Left renal cortex interstitium (tissue), 4 donors: ENCODE measurements around the gene KPNA5. TPM values are rescaled to one million over a fixed set of nuclear protein-coding genes. Genes with fewer than 3 reads are reported as not detected.
"Not testable (repeated sequence)": the region's sequence is repeated elsewhere in the genome, so short reads cannot be mapped to it uniquely, and the experiment has no call there.

Experiments used
- DNase-seq, 4 donors: peaks; one replicate each; pipeline ENCODE4 v3.0.0-alpha.2; 2013; ENCODE audit warnings: low read depth in 4 of 4, low spot score in 2 of 4, missing footprints in 1 of 4
- polyA plus RNA-seq, 4 donors: library from polyadenylated mRNA; unstranded; fragments of 120-200 nt; gene quantifications; one replicate each; pipeline ENCODE4 v1.2.1, GENCODE V29; 2013; ENCODE audit not compliant: insufficient read length in 4 of 4

KPNA5 gene
- polyA plus RNA-seq, 4 donors: 18.6 to 22.2 (median 20.7) TPM

DNA sequence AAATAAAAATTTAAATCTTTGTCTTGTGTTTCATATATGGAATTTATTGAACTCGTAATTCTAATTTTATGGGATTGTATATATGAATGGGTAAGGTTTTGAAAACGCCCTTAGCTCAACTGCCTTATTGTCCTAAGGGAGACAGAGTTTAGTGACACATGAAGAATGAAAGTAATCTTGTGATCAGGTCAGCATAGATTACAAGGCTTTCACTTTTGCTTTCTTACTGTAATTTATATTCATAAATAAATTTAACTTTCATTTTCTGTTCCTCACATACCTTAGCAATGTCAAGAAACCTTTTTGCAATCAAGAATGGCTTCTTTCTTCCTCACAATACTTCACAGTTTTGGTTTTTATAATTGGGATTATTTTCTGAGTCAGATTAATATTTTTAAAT is 14.4 kb downstream of the KPNA5 start:
- no peak for DNase-seq

- no peak for DNase-seq
These were observed 16.5 kb downstream of the KPNA5 start for GRCh38 chr6:116697480-116697879.

GRCh38 chr6:116703888-116704287 is 22.9 kb downstream of the KPNA5 start:
- not testable (repeated sequence) for DNase-seq

GRCh38 chr6:116705917-116706316 is 24.9 kb downstream of the KPNA5 start:
- DNase-seq: no peak

- DNase-seq: no peak
These were observed 33.3 kb downstream of the KPNA5 start for GRCh38 chr6:116714296-116714695.

GRCh38 chr6:116714761-116715160 is 33.8 kb downstream of the KPNA5 start:
- DNase-seq: no peak

GRCh38 chr6:116726947-116727346 is 45.9 kb downstream of the KPNA5 start:
- DNase-seq: no peak

DNA sequence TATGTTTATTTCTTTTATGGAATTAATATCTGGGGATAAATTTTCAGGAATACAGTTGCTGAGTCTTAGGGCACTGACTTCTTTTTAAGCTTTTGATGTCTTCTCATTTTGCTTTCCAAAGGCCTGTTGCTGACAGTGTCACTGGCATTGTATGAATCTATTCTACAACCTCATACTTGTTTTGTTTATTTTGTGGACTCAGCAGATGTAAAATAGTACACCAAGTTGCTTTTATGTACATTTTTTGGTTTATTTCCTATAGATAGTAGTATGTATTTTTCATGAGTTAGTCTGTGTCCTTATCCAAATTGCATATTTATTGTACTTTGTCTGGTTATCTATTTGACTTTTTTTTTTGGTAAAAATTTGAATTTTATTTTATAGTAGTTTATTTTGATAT is 49.5 kb downstream of the KPNA5 start:
- no peak for DNase-seq

DNA sequence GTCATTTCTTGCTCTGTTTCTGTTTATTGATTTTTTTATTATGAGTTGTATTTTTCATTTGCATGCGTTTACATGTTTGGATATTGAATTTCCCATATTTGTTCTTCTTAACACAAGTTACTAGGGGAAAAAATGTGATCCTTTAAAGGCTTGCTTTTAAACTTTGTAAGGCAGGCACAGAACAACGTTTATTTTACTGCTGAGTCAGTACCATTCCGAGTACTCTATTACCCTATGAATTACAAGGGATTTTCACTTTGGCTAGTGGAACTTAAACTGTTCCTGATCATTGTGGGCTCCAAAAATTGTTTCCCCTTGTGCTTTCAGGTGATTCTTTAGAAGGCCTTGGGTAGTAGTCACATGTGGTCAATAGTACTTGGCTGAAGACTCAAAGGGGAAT is 56.0 kb downstream of the KPNA5 start:
- DNase-seq: no peak

GRCh38 chr6:116740486-116740885 is 59.5 kb downstream of the KPNA5 start:
- not testable (repeated sequence) for DNase-seq

DNA sequence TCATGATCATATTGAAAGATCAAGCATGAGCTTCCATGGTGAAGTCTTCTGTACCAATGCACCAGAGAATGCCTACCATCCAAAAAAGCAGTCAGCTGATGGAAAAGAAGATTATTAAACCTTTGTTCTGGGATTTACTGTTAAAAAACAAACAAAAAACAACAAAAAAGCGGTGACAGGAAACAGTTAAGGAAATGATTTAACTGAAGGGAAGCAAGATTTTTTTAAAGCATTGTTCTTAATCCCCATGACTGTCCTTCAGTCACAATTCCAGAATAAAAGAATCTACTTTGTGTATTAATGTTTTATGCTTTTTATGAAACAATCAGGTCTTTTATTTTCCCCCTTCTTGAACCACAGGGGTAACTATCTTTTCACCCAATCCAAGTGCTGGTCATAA is 60.6 kb downstream of the KPNA5 start:
- DNase-seq: no peak

DNA sequence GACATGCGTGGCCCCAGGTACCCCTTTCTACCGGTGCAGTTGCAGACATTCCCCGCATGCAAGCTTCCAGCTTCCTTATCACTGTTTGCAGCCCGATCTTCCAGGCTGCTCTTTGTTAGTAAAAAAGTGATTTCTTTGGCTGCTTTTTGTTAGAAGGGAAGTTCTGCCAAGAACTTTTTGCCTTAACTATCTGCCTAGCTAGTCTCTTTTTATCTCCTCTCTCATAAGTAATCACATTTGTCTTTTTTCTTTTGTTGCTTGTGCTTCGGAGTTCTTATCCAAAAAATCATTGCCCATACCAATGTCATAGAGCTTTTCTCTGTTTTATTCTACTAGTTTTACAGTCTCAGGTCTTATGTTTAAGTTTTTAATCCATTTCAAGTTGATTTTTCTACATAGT is 64.2 kb downstream of the KPNA5 start:
- no peak for DNase-seq

GRCh38 chr6:116761779-116762178 is 80.8 kb downstream of the KPNA5 start:
- DNase-seq: no peak

- DNase-seq: no peak
These were observed 81.2 kb downstream of the KPNA5 start for GRCh38 chr6:116762235-116762634.

- DNase-seq: no peak
These were observed 82.0 kb downstream of the KPNA5 start for GRCh38 chr6:116763048-116763447.

- no peak for DNase-seq
These were observed 83.1 kb downstream of the KPNA5 start for GRCh38 chr6:116763906-116764628.

DNA sequence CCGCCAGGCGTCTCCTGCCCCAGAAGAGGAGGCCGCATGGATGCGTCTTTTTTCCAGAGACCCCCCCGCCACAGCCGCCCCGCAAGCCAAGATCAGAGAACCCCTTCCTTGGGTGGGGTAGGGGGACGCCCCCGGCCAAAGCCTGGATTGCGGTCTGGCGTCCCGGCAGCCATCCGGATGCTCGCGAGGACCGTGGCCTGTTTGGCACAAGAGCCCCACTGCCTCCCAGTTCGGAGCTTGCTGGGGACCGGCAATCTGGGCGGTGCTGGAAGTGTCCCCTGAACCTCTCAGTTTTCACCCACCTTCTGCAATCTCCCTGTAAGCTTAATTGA is 83.6 kb downstream of the KPNA5 start:
- DNase-seq: no peak

- DNase-seq: no peak
These were observed 84.2 kb downstream of the KPNA5 start, which contains the start of gene FAM162B for GRCh38 chr6:116764961-116765841. TSS of gene FAM162B (minus strand) at chr6:116765719. CDS start at chr6:116765576, 143 bp downstream.

DNA sequence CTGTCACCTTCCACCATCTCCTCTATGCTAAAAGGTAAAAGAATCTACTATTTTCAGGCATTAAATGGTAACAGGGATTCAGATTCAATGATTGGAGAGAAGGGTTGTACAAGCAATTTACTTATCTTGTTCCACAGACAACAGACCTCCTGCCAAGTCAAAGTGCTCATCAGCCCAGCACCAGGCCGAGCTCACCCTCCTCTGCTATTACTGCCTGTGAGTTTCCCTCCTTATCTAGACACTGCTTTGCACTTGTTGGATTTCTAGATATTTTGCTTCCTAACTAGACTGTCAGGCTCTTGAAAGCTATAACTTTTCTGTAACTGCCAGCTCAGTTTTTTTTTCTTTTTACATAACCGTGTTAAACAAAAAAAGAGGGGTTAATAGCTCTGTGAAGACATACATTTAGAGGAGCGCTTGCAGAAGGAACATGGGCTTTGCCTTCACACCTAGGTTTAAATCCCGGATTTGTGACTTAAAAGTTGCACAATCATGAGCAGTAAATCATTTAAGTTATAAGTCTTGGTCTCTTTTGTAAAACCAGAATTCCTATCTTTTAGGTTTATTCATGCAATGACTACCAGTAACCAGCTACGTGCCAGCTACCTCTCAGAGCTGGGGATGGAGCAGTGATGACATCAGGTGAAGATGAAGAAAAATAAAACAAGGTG is 85.6 kb downstream of the KPNA5 start:
- no peak for DNase-seq

DNA sequence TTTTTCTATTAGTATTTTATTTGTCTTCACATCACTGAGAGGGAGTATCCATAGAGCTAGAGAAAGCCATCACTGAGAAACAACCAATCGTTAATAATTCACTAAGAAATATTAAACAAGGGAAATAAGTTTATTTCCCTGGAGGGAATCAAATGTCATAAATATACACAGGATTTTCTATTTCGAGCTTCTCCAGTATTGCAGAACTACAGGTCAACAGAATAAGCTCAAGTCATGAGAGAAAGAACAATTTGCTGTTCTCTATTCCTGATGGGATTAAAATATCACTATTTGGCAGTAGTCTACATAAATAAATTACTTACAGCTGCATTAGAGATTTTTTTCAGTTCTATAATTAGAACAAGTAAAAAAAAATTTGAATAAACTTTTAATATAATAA is 86.7 kb downstream of the KPNA5 start:
- DNase-seq: no peak

GRCh38 chr6:116772450-116772849 is 91.4 kb downstream of the KPNA5 start:
- no peak for DNase-seq
